ENCODE results near the gene DZIP1. TPM values are rescaled to one million over a fixed set of nuclear protein-coding genes. Genes with fewer than 3 reads are reported as not detected.

The DZIP1 gene
- total RNA-seq, 1 donor from 2014 or later = 34.5 TPM

Other genes starting within 250 kb of the DZIP1 start
- not detected for gene CLDN10, start 92.0 kb downstream of the DZIP1 start, total RNA-seq
- gene DNAJC3, start 32.4 kb upstream of the DZIP1 start, total RNA-seq = 49.9 TPM

All from sciatic nerve (tissue), 1 donor.